Heart left ventricle (tissue), 16 donors: ENCODE results near the gene HAX1. TPM values are rescaled to one million over a fixed set of nuclear protein-coding genes. Genes with fewer than 3 reads are reported as not detected.

ENCODE experiments used
- ATAC-seq, 4 donors: fragments of 200-7000 bp; cut with Tn5 transposase; one replicate each; pipeline ENCODE4 v1.9.1; 2020 to 2022; ENCODE audit warnings: moderate library complexity in 4 of 4, mild to moderate bottlenecking in 3 of 4, moderate number of reproducible peaks in 1 of 4
- DNase-seq, 5 donors: peaks; one replicate each; pipeline ENCODE4 v3.0.0-alpha.2; 2020
- H3K27ac ChIP-seq, 12 donors: fragments of 200-600 bp; sonication (generic) in 4 of 12; one replicate each; pipeline versions ENCODE4 v1.5.0 to v1.8.0; 2016 to 2022; ENCODE audit warnings: mild to moderate bottlenecking in 2 of 12
- H3K27me3 ChIP-seq, 9 donors: fragments of 200-600 bp; sonication (generic) in 2 of 9; one replicate each; pipeline versions ENCODE4 v1.5.1 to v1.8.0; 2016 to 2022; ENCODE audit warnings: mild to moderate bottlenecking in 3 of 9
- H3K36me3 ChIP-seq, 9 donors: fragments of 200-600 bp; sonication (generic) in 2 of 9; one replicate each; pipeline versions ENCODE4 v1.5.0 to v1.8.0; 2018 to 2022; ENCODE audit warnings: mild to moderate bottlenecking in 2 of 9
- H3K4me1 ChIP-seq, 12 donors: fragments of 200-600 bp; sonication (generic) in 4 of 12; one replicate each; pipeline versions ENCODE4 v1.5.0 to v1.8.0; 2016 to 2022; ENCODE audit warnings: mild to moderate bottlenecking in 3 of 12
- H3K4me3 ChIP-seq, 12 donors: fragments of 200-600 bp; sonication (generic) in 4 of 12; one replicate each; pipeline versions ENCODE4 v1.5.0 to v1.8.0; 2017 to 2022; ENCODE audit warnings: mild to moderate bottlenecking in 9 of 12, moderate library complexity in 4 of 12
- H3K9me3 ChIP-seq, 12 donors: fragments of 200-600 bp; sonication (generic) in 4 of 12; one replicate each; pipeline versions ENCODE4 v1.5.0 to v1.8.0; 2016 to 2022; ENCODE audit warnings: mild to moderate bottlenecking in 1 of 12
- CTCF ChIP-seq, 12 donors: fragments of 200-600 bp; sonication (generic) in 4 of 12; IDR thresholded peaks; one replicate each; pipeline versions ENCODE4 v1.5.0 to v1.8.0; 2018 to 2022; ENCODE audit warnings: antibody characterized with exemption in 12 of 12, mild to moderate bottlenecking in 5 of 12
- POLR2A ChIP-seq, 2 donors: fragments of 450-650 bp; IDR thresholded peaks; one replicate each; pipeline ENCODE4 v1.6.1; 2017; ENCODE audit warnings: antibody characterized with exemption in 2 of 2, mild to moderate bottlenecking in 2 of 2, moderate library complexity in 2 of 2
- WGBS, 4 donors: extraction: QIAGEN DNeasy Blood & Tissue Kit in 2 of 4; methylation state at CpG; one replicate each; pipeline versions ENCODE4 v1.1.5 to v1.1.7; 2013 to 2018; 5-methylcytosine and 5-hydroxymethylcytosine counted together
- intact Hi-C, 10 donors: fragments of 100-400 bp; cut with DNase I; formaldehyde crosslinking; loops; one replicate each; pipeline versions ENCODE4 v1.11.1 to v1.14.2; 2022
- polyA plus RNA-seq, 2 donors: library from polyadenylated mRNA; stranded (reverse); fragments of 200-250 nt; gene quantifications; one replicate each; pipeline ENCODE4 v1.2.3, GENCODE V29; 2013
- total RNA-seq, 9 donors: library from RNA; depleted of rRNA in 2 of 9; stranded (reverse); fragments of >200 nt in 2 of 9; fragmentation: NEBNext Ultra II Directional in 3 of 9; extraction: Animal tissue kit (Norgen Biotek cat#: 25700) in 3 of 9; gene quantifications; one replicate each; pipeline versions ENCODE4 v1.1.0 to v1.2.4, GENCODE V29; 2016 to 2023
- donor health status: ischemic (EF 13 %, LVEDD 7.1; RV severe dilation, severe dysfunction).
- donor health status: healthy with polysubstance abuse.
- donor health status: DM: no; HTN: yes; CAD: no.
- donor health status: DM: no; HTN: no; CAD: no.
- donor health status: ischemic (EF 25% LVEDD 6.9; RV normal size, moderate dysfunction).
- donor health status: ischemic (EF 25% LVEDD 5.7; RV mildly dilated, moderate dysfunction).
- donor health status: healthy.
- donor health status: DM: yes; HTN: yes; CAD: no.
- donor health status: ischemic (EF 35%, LVEDD 5.7; RV mildly dilated, moderate dysfunction).
- donor health status: nonischemic (EF 11% LVEDD 7.7; RV severe dilation, severe dysfunction).
- donor health status: DM: yes; HTN: yes; CAD: no.
- donor health status: PGD.
- donor health status: ischemic (EF 29% LVEDD 5.4; RV normal size, mild dysfunction).
- donor health status: nonischemic (EF 23%, LVEDD 6.1; RV moderate dilation, normal function).

The HAX1 gene
- total and polyA plus RNA-seq, 11 donors, result 127 to 308 (median 165) TPM

- no peak overlapping the region for H3K4me3 ChIP-seq
- WGBS, 4 donors, result 93 to 95% (median 94%) methylated on average over 6 of the region's 6 CpGs
- peaks cover 0 to 2% (median 0%) of the 10 kb centered on the region in 12 donors for H3K4me1 ChIP-seq
- no peak for DNase-seq
- no peaks in the 10 kb centered on the region for H3K9me3 ChIP-seq
- peaks cover 2 to 100% (median 95%) of the 10 kb centered on the region in 9 donors for H3K36me3 ChIP-seq
- ATAC-seq, result no peak
- TF ChIP-seq POLR2A (IDR thresholded peaks at IDR 0.05) (no peak), CTCF (IDR thresholded peaks at IDR 0.05) (no peak)
- intact Hi-C loops, result no loop called here
- H3K27me3 ChIP-seq, result no peaks in the 10 kb centered on the region
- no peak overlapping the region for H3K27ac ChIP-seq
Measured at GRCh38 chr1:154237880-154238506, 34.4 kb upstream of the HAX1 start.

GRCh38 chr1:154239491-154239890, 32.9 kb upstream of the HAX1 start:
- no peak overlapping the region for H3K27ac ChIP-seq
- ATAC-seq, result no peak
- H3K4me1 ChIP-seq, result peaks cover 0 to 2% (median 0%) of the 10 kb centered on the region in 12 donors
- TF ChIP-seq CTCF (IDR thresholded peaks at IDR 0.05) (no peak), POLR2A (IDR thresholded peaks at IDR 0.05) (no peak)
- no peaks in the 10 kb centered on the region for H3K27me3 ChIP-seq
- intact Hi-C loops, result no loop called here
- peaks cover 2 to 100% (median 97%) of the 10 kb centered on the region in 9 donors for H3K36me3 ChIP-seq
- H3K9me3 ChIP-seq, result no peaks in the 10 kb centered on the region
- 77 to 80% (median 79%) methylated on average over 3 of the region's 3 CpGs for WGBS, 4 donors
- no peak overlapping the region for H3K4me3 ChIP-seq
- DNase-seq, result no peak

DNA sequence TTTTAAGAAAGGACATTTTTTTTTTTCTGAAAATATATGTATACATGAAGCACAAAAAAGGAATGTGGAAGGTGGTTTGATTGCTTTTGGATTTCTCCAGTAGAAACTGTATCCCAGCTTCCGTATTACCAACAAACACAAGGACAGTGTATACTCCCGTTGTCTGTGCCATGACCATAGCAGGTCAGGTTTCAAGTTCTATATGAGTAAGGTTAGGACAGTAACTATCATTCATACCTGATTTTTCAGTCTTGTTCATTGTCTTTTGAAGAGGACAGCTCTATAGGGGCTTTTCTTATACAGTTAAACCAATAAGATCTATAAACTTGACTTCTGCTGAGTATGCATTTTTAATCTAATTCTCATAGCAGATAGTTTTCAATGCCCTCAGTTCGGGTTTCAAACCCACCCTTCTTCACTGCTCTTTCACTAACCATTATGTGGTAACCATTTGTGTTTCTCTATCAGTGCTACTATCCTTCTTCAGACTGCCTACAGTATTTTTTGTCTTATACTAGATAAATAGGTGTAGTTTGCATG, 32.1 kb upstream of the HAX1 start:
- H3K4me1 ChIP-seq, result peaks cover 0 to 2% (median 0%) of the 10 kb centered on the region in 12 donors
- DNase-seq (no peak), ATAC-seq (no peak)
- peaks cover 0 to 100% (median 97%) of the 10 kb centered on the region in 9 donors for H3K36me3 ChIP-seq
- intact Hi-C loops, result no loop called here
- no peaks in the 10 kb centered on the region for H3K9me3 ChIP-seq
- H3K4me3 ChIP-seq, result no peak overlapping the region
- H3K27ac ChIP-seq, result no peak overlapping the region
- 87 to 95% (median 91%) methylated on average over 3 of the region's 3 CpGs for WGBS, 4 donors
- no peak for TF ChIP-seq POLR2A (IDR thresholded peaks at IDR 0.05)
- TF ChIP-seq CTCF (IDR thresholded peaks at IDR 0.05), result no peak
- H3K27me3 ChIP-seq, result no peaks in the 10 kb centered on the region

DNA sequence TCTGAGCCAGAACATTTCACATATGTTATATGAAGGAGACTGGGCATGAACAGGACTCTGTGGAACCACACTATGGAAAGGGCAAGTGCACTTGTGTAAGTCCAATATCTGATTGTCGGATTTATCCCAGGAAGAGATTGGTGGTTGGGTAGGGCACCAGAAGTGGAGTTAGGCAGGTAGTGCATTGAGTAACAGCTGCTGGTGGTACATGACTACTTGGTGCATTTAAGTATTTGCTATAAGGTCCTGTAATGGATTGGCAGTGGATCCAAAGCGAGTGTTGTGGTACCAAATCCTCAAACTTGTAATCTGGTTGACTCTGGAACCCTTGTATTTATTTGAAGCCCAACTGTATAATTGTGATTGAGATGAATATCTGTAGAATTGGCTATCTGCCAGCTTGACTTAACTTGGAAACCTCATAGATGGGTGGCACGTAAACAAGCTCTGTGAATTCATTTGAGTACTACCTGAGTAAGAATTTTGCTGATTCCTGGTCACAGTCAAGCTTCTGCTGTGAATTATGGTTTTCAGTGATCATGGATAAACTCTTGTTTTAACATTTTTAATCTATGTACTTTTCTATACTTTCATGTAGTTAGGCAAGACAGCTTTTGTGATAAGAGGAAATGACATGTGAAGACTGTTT, 30.6 kb upstream of the HAX1 start:
- Histone ChIP-seq H3K4me1 (peaks cover 0 to 2% (median 0%) of the 10 kb centered on the region in 12 donors), H3K27ac (no peak overlapping the region), H3K27me3 (no peaks in the 10 kb centered on the region), H3K4me3 (no peak overlapping the region), H3K9me3 (no peaks in the 10 kb centered on the region), H3K36me3 (peaks cover 0 to 100% (median 97%) of the 10 kb centered on the region in 9 donors)
- DNase-seq, result no peak
- WGBS, 4 donors, result 79 to 93% (median 89%) methylated on average over 3 of the region's 3 CpGs
- TF ChIP-seq CTCF (IDR thresholded peaks at IDR 0.05) (no peak), POLR2A (IDR thresholded peaks at IDR 0.05) (no peak)
- intact Hi-C loops, result no loop called here
- no peak for ATAC-seq
